ENCODE results near the gene MACF1.

DNA sequence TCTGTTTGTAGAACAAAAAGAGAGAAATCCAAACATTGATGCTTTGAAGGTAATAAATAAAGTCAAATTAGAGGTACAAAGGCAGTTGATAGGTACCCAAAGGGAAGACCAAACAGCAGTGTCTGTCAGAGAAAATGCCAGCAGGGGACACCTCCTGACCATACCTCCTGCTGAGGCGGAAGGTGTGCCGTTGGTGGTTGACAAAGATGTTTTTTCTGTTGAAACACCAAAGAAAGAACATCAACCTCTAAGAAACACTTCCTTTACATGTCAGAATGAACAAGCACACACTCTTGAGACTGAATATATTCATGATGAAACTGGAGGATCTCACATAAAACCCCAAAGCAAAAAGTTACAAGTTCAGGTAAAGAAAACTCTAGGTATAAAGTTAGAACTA is 128.3 kb downstream of the MACF1 start:
- no peak for TF ChIP-seq POLR2A (IDR thresholded peaks at IDR 0.05)
- TF ChIP-seq CTCF (IDR thresholded peaks at IDR 0.05): no peak
